ENCODE measurements around the gene THOC2.
"Not testable (repeated sequence)": the region's sequence is repeated elsewhere in the genome, so short reads cannot be mapped to it uniquely, and the experiment has no call there.

THOC2 gene

DNA sequence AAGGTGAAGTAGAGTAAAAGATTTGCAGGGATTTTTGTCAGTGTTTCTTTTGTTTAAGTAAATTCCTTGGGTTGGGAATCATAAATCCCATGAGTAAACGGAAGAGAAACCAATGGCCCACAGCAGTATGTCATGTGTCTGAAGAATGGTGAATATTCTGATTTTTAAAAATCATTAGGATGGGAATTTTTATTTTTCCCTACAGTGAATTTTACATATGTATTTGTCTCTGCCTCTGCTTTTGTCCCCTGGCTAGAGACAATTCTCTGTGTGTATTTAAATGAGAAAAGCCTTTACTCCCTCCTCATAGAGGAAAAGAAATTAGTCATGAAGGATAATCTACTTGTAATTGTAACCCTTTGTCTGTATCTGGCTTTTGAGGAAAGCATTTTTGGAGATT lies 152.1 kb downstream of the THOC2 start:
- no peak for DNase-seq (ENCODE audit: low read depth)

DNA sequence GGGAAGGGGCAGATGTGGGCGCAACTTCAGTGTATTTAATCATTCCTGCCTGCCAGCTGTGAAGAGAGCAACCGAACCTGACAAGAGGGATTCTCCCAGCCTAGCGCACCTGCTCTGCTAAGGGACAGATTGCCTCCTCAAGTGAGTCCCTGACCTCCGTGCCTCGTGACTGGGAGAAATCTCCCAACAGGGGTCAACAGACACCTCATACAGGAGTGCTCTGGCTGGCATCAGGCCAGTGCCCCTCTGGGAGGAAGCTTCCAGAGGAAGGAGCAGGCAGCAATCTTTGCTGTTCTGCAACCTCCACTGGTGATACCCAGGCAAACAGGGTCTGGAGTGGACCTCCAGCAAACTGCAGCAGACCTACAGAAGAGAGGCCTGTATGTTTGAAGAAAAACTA lies 158.8 kb downstream of the THOC2 start:
- DNase-seq (ENCODE audit: low read depth): not testable (repeated sequence)

GRCh38 chrX:123570011-123570590 lies 162.8 kb downstream of the THOC2 start:
- DNase-seq (ENCODE audit: low read depth): no peak

- no peak for DNase-seq (ENCODE audit: low read depth)
Measured at GRCh38 chrX:123563167-123563566, 169.7 kb downstream of the THOC2 start.

GRCh38 chrX:123562342-123563146 lies 170.3 kb downstream of the THOC2 start:
- no peak for DNase-seq (ENCODE audit: low read depth)

DNA sequence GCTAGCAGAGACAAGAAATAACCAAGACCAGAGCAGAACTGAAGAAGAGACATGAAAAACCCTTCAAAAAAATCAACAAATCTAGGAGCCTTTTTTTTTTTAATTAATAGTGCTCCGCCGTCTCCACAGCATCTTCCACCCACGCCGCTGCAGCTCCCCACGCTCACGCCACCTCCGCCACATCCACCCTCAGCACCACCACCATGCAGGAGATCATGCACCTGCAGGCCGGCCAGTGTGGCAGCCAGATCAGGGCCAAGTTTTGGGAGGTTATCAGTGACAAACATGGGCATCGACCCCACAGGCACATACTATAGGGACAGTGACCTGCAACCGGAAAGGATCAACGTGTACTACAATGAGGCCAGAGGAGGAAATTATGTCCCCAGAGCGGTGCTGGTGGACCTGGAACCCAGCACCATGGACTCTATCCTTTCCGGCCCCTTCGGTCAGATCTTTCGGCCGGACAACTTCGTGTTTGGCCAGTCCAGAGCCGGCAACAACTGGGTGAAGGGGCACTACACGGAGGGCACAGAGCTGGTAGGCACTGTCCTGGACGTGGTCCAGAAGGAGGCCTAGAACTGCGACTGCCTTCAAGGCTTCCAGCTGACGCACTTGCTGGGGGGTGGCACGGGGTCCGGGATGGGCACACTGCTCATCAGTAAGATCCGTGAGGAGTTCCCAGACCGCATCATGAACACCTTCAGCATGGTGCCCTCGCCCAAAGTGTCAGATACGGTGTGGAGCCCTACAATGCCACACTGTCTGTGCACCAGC lies 171.2 kb downstream of the THOC2 start:
- no peak for DNase-seq (ENCODE audit: low read depth)

DNA sequence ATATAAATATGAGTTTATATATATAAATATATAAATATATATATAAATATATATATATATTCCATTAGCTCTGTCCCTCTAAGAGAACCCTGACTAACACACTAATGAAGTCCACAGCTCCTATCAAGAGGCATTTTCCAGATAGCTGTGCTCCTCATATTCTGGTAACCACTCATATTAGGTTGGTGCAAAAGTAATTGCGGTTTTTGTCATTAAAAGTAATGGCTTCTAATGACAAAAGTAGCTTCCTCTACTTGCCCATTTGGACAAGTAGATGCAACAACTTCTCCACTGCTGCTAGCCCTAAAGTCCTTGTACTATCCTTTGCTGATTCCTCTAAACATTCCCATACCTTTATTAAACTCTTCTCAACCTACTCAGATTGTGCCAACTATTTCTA lies 182.0 kb downstream of the THOC2 start:
- DNase-seq (ENCODE audit: low read depth): no peak
